Body of pancreas (tissue), 4 donors: ENCODE results near the gene SYT2.

Experiments
- CTCF ChIP-seq, 7 experiments: fragments of 450-650 bp in 4 of 7; fragments of 200-600 bp in 3 of 7; sonication (generic) in 3 of 7; IDR thresholded peaks; one replicate each; pipeline ENCODE4 v1.5.1; 2016 to 2019; ENCODE audit warnings: antibody characterized with exemption in 7 of 7
- POLR2A ChIP-seq, 3 donors: fragments of 450-650 bp; IDR thresholded peaks; one replicate each; pipeline ENCODE4 v1.6.1; 2016; ENCODE audit warnings: antibody characterized with exemption in 3 of 3, mild to moderate bottlenecking in 2 of 3

- TF ChIP-seq POLR2A (IDR thresholded peaks at IDR 0.05): no peak
- TF ChIP-seq CTCF (IDR thresholded peaks at IDR 0.05): no peak
Measured at GRCh38 chr1:202663131-202663530, 47.1 kb downstream of the SYT2 start.
